Vagina (tissue), 2 donors: ENCODE data around the gene E2F1.

Source experiments
- CTCF ChIP-seq, 3 experiments: fragments of 450-650 bp in 2 of 3; fragments of 200-600 bp in 1 of 3; sonication (generic) in 1 of 3; IDR thresholded peaks; one replicate each; pipeline ENCODE4 v1.5.1; 2017 to 2019; ENCODE audit warnings: antibody characterized with exemption in 3 of 3, mild to moderate bottlenecking in 2 of 3, moderate library complexity in 2 of 3
- POLR2A ChIP-seq, 2 donors: fragments of 450-650 bp; IDR thresholded peaks; one replicate each; pipeline ENCODE4 v1.6.1; 2017; ENCODE audit warnings: antibody characterized with exemption in 2 of 2, mild to moderate bottlenecking in 2 of 2, moderate library complexity in 2 of 2

GRCh38 chr20:33672426-33673113 lies 13.6 kb downstream of the E2F1 start:
- TF ChIP-seq CTCF (IDR thresholded peaks at IDR 0.05) (no peak), POLR2A (IDR thresholded peaks at IDR 0.05) (no peak)
